DOHH2 (cell line): Measurements from ENCODE around the gene CMIP.

Experiments
- H3F3A ChIP-seq: fragments of 200-600 bp; sonication (generic), shearing (Covaris generic); 2 replicates; pipeline ENCODE4 v1.6.0; 2016; ENCODE audit warnings: antibody characterized with exemption, mild to moderate bottlenecking; ENCODE audit not compliant: control insufficient read depth, insufficient read depth
- H3K27ac ChIP-seq: fragments of 200-600 bp; sonication (generic); 2 replicates; pipeline ENCODE4 v1.5.1; 2014; ENCODE audit warnings: low read depth, mild to moderate bottlenecking, low read length, moderate library complexity
- H3K27me3 ChIP-seq: fragments of 200-600 bp; sonication (generic); 2 replicates; pipeline ENCODE4 v1.6.1; 2014; ENCODE audit warnings: mild to moderate bottlenecking, low read length, mixed read lengths; ENCODE audit not compliant: control insufficient read depth
- H3K36me3 ChIP-seq: fragments of 200-600 bp; sonication (generic); 2 replicates; pipeline ENCODE4 v1.6.1; 2014; ENCODE audit warnings: mild to moderate bottlenecking, low read length, moderate library complexity, mixed read lengths; ENCODE audit not compliant: control insufficient read depth
- H3K4me1 ChIP-seq: fragments of 200-600 bp; sonication (generic); 2 replicates; pipeline ENCODE4 v1.6.1; 2014; ENCODE audit warnings: mild to moderate bottlenecking, low read length, mixed read lengths; ENCODE audit not compliant: control insufficient read depth
- H3K4me2 ChIP-seq: fragments of 200-600 bp; sonication (generic); 2 replicates; pipeline ENCODE4 v1.6.0; 2014; ENCODE audit warnings: mild to moderate bottlenecking, low read length, moderate library complexity
- H3K4me3 ChIP-seq: fragments of 200-600 bp; sonication (generic); 2 replicates; pipeline ENCODE4 v1.5.1; 2014; ENCODE audit warnings: mild to moderate bottlenecking, low read length, mixed read lengths
- H3K79me2 ChIP-seq: fragments of 200-600 bp; sonication (generic); 2 replicates; pipeline ENCODE4 v1.6.1; 2014; ENCODE audit warnings: mild to moderate bottlenecking, low read length, mixed read lengths; ENCODE audit not compliant: control insufficient read depth
- H3K9me2 ChIP-seq: fragments of 200-600 bp; sonication (generic); replicated peaks from 2 replicates; pipeline ENCODE4 v1.6.1; 2014; ENCODE audit warnings: mild to moderate bottlenecking, low read length, mixed read lengths; ENCODE audit not compliant: control insufficient read depth
- H3K9me3 ChIP-seq: fragments of 200-600 bp; sonication (generic); 2 replicates; pipeline ENCODE4 v1.6.1; 2014; ENCODE audit warnings: antibody characterized with exemption, low read length, mixed read lengths; ENCODE audit not compliant: control insufficient read depth, insufficient read depth
- H4K20me1 ChIP-seq: fragments of 200-600 bp; sonication (generic); 2 replicates; pipeline ENCODE4 v1.6.0; 2014; ENCODE audit warnings: low read depth, mild to moderate bottlenecking, antibody characterized with exemption, low read length, moderate library complexity; ENCODE audit not compliant: control insufficient read depth, insufficient read depth
- CTCF ChIP-seq: fragments of 200-600 bp; sonication (generic); IDR thresholded peaks from one replicate; pipeline ENCODE4 v1.5.1; 2014; ENCODE audit warnings: antibody characterized with exemption, mild to moderate bottlenecking, low read depth, low read length; ENCODE audit not compliant: poor library complexity, severe bottlenecking
- EZH2phosphoT487 ChIP-seq: fragments of 200-600 bp; sonication (generic); IDR thresholded peaks from 2 replicates; pipeline ENCODE4 v1.6.1; 2017; ENCODE audit warnings: borderline replicate concordance, mild to moderate bottlenecking, antibody characterized with exemption, low read length, moderate library complexity, mixed read lengths

The CMIP gene

GRCh38 chr16:81562926-81563325 lies 118.3 kb downstream of the CMIP start:
- no peak overlapping the region for H3K27ac ChIP-seq
- no peaks in the 10 kb centered on the region for H3K4me1 ChIP-seq
- H3K27me3 ChIP-seq = no peaks in the 10 kb centered on the region
- no peak overlapping the region for H3K4me2 ChIP-seq
- H3K79me2 ChIP-seq = no peaks in the 10 kb centered on the region; the same call in 1 of the 2 replicates
- 0 out of 2 replicates have a peak, but pooled peaks cover 8% of the 10 kb centered on the region for H4K20me1 ChIP-seq
- H3K9me2 ChIP-seq = no peaks in the 10 kb centered on the region
- no peaks in the 10 kb centered on the region for H3F3A ChIP-seq
- no peak for TF ChIP-seq CTCF
- no peak for TF ChIP-seq EZH2phosphoT487
- no peaks in the 10 kb centered on the region for H3K9me3 ChIP-seq
- H3K36me3 ChIP-seq = no peaks in the 10 kb centered on the region
- no peak overlapping the region for H3K4me3 ChIP-seq

GRCh38 chr16:81564421-81564911 lies 119.9 kb downstream of the CMIP start:
- H3K36me3 ChIP-seq = no peaks in the 10 kb centered on the region
- H3K27me3 ChIP-seq = no peaks in the 10 kb centered on the region
- no peaks in the 10 kb centered on the region for H3F3A ChIP-seq
- no peak for TF ChIP-seq EZH2phosphoT487
- TF ChIP-seq CTCF = no peak
- H4K20me1 ChIP-seq = 0 out of 2 replicates have a peak, but pooled peaks cover 3% of the 10 kb centered on the region
- H3K4me1 ChIP-seq = no peaks in the 10 kb centered on the region
- no peaks in the 10 kb centered on the region; the same call in 1 of the 2 replicates for H3K79me2 ChIP-seq
- H3K4me3 ChIP-seq = no peak overlapping the region
- H3K9me3 ChIP-seq = no peaks in the 10 kb centered on the region
- H3K4me2 ChIP-seq = no peak overlapping the region
- no peak overlapping the region for H3K27ac ChIP-seq
- H3K9me2 ChIP-seq = no peaks in the 10 kb centered on the region

- H3K36me3 ChIP-seq = no peaks in the 10 kb centered on the region
- TF ChIP-seq CTCF (no peak), EZH2phosphoT487 (no peak)
- no peaks in the 10 kb centered on the region for H3K27me3 ChIP-seq
- H3K4me3 ChIP-seq = no peak overlapping the region
- no peaks in the 10 kb centered on the region for H3F3A ChIP-seq
- no peak overlapping the region for H3K4me2 ChIP-seq
- no peaks in the 10 kb centered on the region for H3K9me3 ChIP-seq
- H3K9me2 ChIP-seq = no peaks in the 10 kb centered on the region
- no peak overlapping the region for H3K27ac ChIP-seq
- H4K20me1 ChIP-seq = 0 out of 2 replicates have a peak, but pooled peaks cover 3% of the 10 kb centered on the region
- no peaks in the 10 kb centered on the region; the same call in 1 of the 2 replicates for H3K79me2 ChIP-seq
- H3K4me1 ChIP-seq = no peaks in the 10 kb centered on the region
These were observed 120.9 kb downstream of the CMIP start for GRCh38 chr16:81565321-81566028.
